Measurements from ENCODE around the gene PKDCC.

- TF ChIP-seq CTCF (IDR thresholded peaks at IDR 0.05 in 4 of 5, conservative IDR thresholded peaks at IDR 0.05 in 1 of 5) (no peak), POLR2A (IDR thresholded peaks at IDR 0.05) (no peak)
Observed at GRCh38 chr2:42032745-42033144, 15.1 kb upstream of the PKDCC start.
